Measurements from ENCODE around the gene CNPY1.

CNPY1 gene

GRCh38 chr7:155589001-155589980 is 42.9 kb upstream of the CNPY1 start:
- TF ChIP-seq CTCF (conservative IDR thresholded peaks at IDR 0.05; ENCODE audit: low read length): no peak
- no peak overlapping the region for H3K4me3 ChIP-seq (ENCODE audit: low read length)
- no peak for DNase-seq (ENCODE audit: low read depth)

GRCh38 chr7:155588468-155588998 is 42.2 kb upstream of the CNPY1 start:
- DNase-seq (ENCODE audit: low read depth): no peak
- H3K4me3 ChIP-seq (ENCODE audit: low read length): no peak overlapping the region
- TF ChIP-seq CTCF (conservative IDR thresholded peaks at IDR 0.05; ENCODE audit: low read length): no peak

- no peak overlapping the region for H3K4me3 ChIP-seq (ENCODE audit: low read length)
- no peak for DNase-seq (ENCODE audit: low read depth)
- no peak for TF ChIP-seq CTCF (conservative IDR thresholded peaks at IDR 0.05; ENCODE audit: low read length)
Observed at GRCh38 chr7:155587486-155587885, 41.1 kb upstream of the CNPY1 start.

- TF ChIP-seq CTCF (conservative IDR thresholded peaks at IDR 0.05; ENCODE audit: low read length): no peak
- DNase-seq (ENCODE audit: low read depth): no peak
Observed at GRCh38 chr7:155586843-155587440, 40.6 kb upstream of the CNPY1 start.

GRCh38 chr7:155585951-155586350 is 39.6 kb upstream of the CNPY1 start:
- TF ChIP-seq CTCF (conservative IDR thresholded peaks at IDR 0.05; ENCODE audit: low read length): no peak
- no peak overlapping the region for H3K4me3 ChIP-seq (ENCODE audit: low read length)
- DNase-seq (ENCODE audit: low read depth): no peak

More at GRCh38 chr7:155586843-155587440, 40.6 kb upstream of the CNPY1 start:
- H3K4me3 ChIP-seq (ENCODE audit: low read length): no peak overlapping the region

- DNase-seq (ENCODE audit: low read depth): no peak
- no peak overlapping the region for H3K4me3 ChIP-seq (ENCODE audit: low read length)
- no peak for TF ChIP-seq CTCF (conservative IDR thresholded peaks at IDR 0.05; ENCODE audit: low read length)
Observed at GRCh38 chr7:155585532-155585895, 39.2 kb upstream of the CNPY1 start.

All from AG10803 (cell line).